LNCaP clone FGC (cell line): Measurements from ENCODE around the gene DNTT.

Experiments
- DNase-seq: peaks from one replicate; pipeline ENCODE4 v3.0.0-alpha.2; 2011; ENCODE audit warnings: low read depth
- H3K4me3 ChIP-seq: 2 replicates; pipeline ENCODE4 v1.5.1; 2011; ENCODE audit warnings: mild to moderate bottlenecking, low read depth, low read length, control low read depth
- CTCF ChIP-seq: IDR thresholded peaks from 2 replicates; pipeline ENCODE4 v1.5.1; 2012; ENCODE audit warnings: mild to moderate bottlenecking; ENCODE audit not compliant: control insufficient read depth, insufficient read depth; ENCODE audit errors: extremely low read depth

DNTT gene

GRCh38 chr10:96365571-96365970 is 61.3 kb downstream of the DNTT start:
- H3K4me3 ChIP-seq = no peak overlapping the region
- TF ChIP-seq CTCF = no peak
- DNase-seq = no peak

GRCh38 chr10:96366508-96366907 is 62.3 kb downstream of the DNTT start:
- TF ChIP-seq CTCF = no peak
- DNase-seq = no peak
- H3K4me3 ChIP-seq = no peak overlapping the region

- H3K4me3 ChIP-seq = no peak overlapping the region
- DNase-seq = no peak
- TF ChIP-seq CTCF = no peak
These were observed 63.2 kb downstream of the DNTT start for GRCh38 chr10:96367470-96367869.

GRCh38 chr10:96368971-96369370 is 64.7 kb downstream of the DNTT start:
- TF ChIP-seq CTCF = no peak
- H3K4me3 ChIP-seq = no peak overlapping the region
- no peak for DNase-seq

- no peak for DNase-seq
- H3K4me3 ChIP-seq = no peak overlapping the region
- no peak for TF ChIP-seq CTCF
These were observed 65.8 kb downstream of the DNTT start for GRCh38 chr10:96369890-96370583.

- DNase-seq = no peak
- no peak overlapping the region for H3K4me3 ChIP-seq
These were observed 66.4 kb downstream of the DNTT start for GRCh38 chr10:96370584-96371157.

More at GRCh38 chr10:96370584-96371157, 66.4 kb downstream of the DNTT start:
- peak; percentile 88 for TF ChIP-seq CTCF
